ENCODE data around the gene DLX3.

DLX3 gene

GRCh38 chr17:49992191-49992932, 2.7 kb downstream of the DLX3 start:
- FAIRE-seq, result no peak

GRCh38 chr17:49991409-49991808, 3.6 kb downstream of the DLX3 start:
- FAIRE-seq, result no peak

GRCh38 chr17:49990921-49991320, 4.1 kb downstream of the DLX3 start:
- no peak for FAIRE-seq

GRCh38 chr17:49990331-49990730, 4.7 kb downstream of the DLX3 start:
- no peak for FAIRE-seq

GRCh38 chr17:49989518-49989880, 5.5 kb downstream of the DLX3 start:
- FAIRE-seq, result no peak

GRCh38 chr17:49987681-49988441, 7.2 kb downstream of the DLX3 start:
- no peak for FAIRE-seq

GRCh38 chr17:49987290-49987585, 7.8 kb downstream of the DLX3 start:
- FAIRE-seq, result no peak

- FAIRE-seq, result no peak
These were observed 8.4 kb downstream of the DLX3 start for GRCh38 chr17:49986396-49987289.

GRCh38 chr17:49985310-49985990, 9.6 kb downstream of the DLX3 start:
- no peak for FAIRE-seq

- no peak for FAIRE-seq
These were observed 10.2 kb downstream of the DLX3 start for GRCh38 chr17:49984776-49985175.

- no peak for FAIRE-seq
These were observed 10.7 kb downstream of the DLX3 start for GRCh38 chr17:49984283-49984682.

- FAIRE-seq, result no peak
These were observed 14.3 kb downstream of the DLX3 start for GRCh38 chr17:49980703-49981197.

GRCh38 chr17:49979748-49980479, 15.1 kb downstream of the DLX3 start:
- FAIRE-seq, result no peak

GRCh38 chr17:49978501-49978900, 16.5 kb downstream of the DLX3 start:
- no peak for FAIRE-seq

GRCh38 chr17:49977463-49978389, 17.3 kb downstream of the DLX3 start:
- FAIRE-seq, result no peak

- no peak for FAIRE-seq
These were observed 18.2 kb downstream of the DLX3 start for GRCh38 chr17:49976828-49977202.

GRCh38 chr17:49976163-49976827, 18.7 kb downstream of the DLX3 start:
- FAIRE-seq, result no peak

GRCh38 chr17:49975531-49975930, 19.5 kb downstream of the DLX3 start:
- FAIRE-seq, result no peak

GRCh38 chr17:49973271-49973615, 21.8 kb downstream of the DLX3 start:
- FAIRE-seq, result no peak

- FAIRE-seq, result no peak
These were observed 22.3 kb downstream of the DLX3 start for GRCh38 chr17:49972486-49973270.

Data from colon (tissue), 2 donors.